Measurements from ENCODE around the gene TTLL13. TPM values are rescaled to one million over a fixed set of nuclear protein-coding genes. Genes with fewer than 3 reads are reported as not detected.

TTLL13 gene
- total RNA-seq, 1 experiment from 2014 or later: 1.0 TPM

GRCh38 chr15:90249203-90249863 lies at the start of gene TTLL13 (continued):
- TF ChIP-seq, protein P1, sequence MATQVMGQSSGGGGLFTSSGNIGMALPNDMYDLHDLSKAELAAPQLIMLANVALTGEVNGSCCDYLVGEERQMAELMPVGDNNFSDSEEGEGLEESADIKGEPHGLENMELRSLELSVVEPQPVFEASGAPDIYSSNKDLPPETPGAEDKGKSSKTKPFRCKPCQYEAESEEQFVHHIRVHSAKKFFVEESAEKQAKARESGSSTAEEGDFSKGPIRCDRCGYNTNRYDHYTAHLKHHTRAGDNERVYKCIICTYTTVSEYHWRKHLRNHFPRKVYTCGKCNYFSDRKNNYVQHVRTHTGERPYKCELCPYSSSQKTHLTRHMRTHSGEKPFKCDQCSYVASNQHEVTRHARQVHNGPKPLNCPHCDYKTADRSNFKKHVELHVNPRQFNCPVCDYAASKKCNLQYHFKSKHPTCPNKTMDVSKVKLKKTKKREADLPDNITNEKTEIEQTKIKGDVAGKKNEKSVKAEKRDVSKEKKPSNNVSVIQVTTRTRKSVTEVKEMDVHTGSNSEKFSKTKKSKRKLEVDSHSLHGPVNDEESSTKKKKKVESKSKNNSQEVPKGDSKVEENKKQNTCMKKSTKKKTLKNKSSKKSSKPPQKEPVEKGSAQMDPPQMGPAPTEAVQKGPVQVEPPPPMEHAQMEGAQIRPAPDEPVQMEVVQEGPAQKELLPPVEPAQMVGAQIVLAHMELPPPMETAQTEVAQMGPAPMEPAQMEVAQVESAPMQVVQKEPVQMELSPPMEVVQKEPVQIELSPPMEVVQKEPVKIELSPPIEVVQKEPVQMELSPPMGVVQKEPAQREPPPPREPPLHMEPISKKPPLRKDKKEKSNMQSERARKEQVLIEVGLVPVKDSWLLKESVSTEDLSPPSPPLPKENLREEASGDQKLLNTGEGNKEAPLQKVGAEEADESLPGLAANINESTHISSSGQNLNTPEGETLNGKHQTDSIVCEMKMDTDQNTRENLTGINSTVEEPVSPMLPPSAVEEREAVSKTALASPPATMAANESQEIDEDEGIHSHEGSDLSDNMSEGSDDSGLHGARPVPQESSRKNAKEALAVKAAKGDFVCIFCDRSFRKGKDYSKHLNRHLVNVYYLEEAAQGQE (IDR thresholded peaks at IDR 0.05; ENCODE audit: low read depth): no peak
- TF ChIP-seq SRF (IDR thresholded peaks at IDR 0.05; ENCODE audit: low read depth): no peak
- TF ChIP-seq ELF1 (IDR thresholded peaks at IDR 0.05; ENCODE audit: borderline replicate concordance, low read depth): no peak
- TF ChIP-seq ZNF274 (IDR thresholded peaks at IDR 0.05; ENCODE audit: low read depth, low read length): no peak
- TF ChIP-seq SP1 (IDR thresholded peaks at IDR 0.05; ENCODE audit: low read depth): 0 out of 2 replicates have a peak, but pooled peaks have one; percentile 36

GRCh38 chr15:90200534-90201129 lies 48.7 kb upstream of the TTLL13 start:
- ATAC-seq (no peak), DNase-seq (ENCODE audit: low read depth, low spot score) (no peak)
- Histone ChIP-seq H4K20me1 (ENCODE audit: insufficient read depth) (no peaks in the 10 kb centered on the region), H3K9ac (ENCODE audit: low read length) (peak overlapping the region; percentile 89), H3K79me2 (ENCODE audit: insufficient read depth, low read length) (peaks cover 42% of the 10 kb centered on the region), H3K9me3 (ENCODE audit: control insufficient read depth in 1 of 2, insufficient read depth in 1 of 2, low read depth in 1 of 2, low read length in 2 of 2) (no peaks in the 10 kb centered on the region), H3K9me2 (ENCODE audit: insufficient read depth) (no peaks in the 10 kb centered on the region), H3K27ac (ENCODE audit: low read depth, low read length) (peak overlapping the region; percentile 82; the same call in 1 of the 2 replicates), H3K4me1 (ENCODE audit: control insufficient read depth in 1 of 2, insufficient read depth in 2 of 2, low read length in 2 of 2) (peaks cover 18 to 53% of the 10 kb centered on the region in 2 experiments; a peak in 3 of 4 replicates), H3K4me2 (ENCODE audit: low read length) (peak overlapping the region; percentile 94), H3K27me3 (ENCODE audit: insufficient read depth, low read length) (no peaks in the 10 kb centered on the region), H3K4me3 (replicated peaks in 1 of 2; ENCODE audit: low read depth in 1 of 2, low read length in 2 of 2) (peak overlapping the region; percentile 84 to 97), H3K36me3 (ENCODE audit: control insufficient read depth in 1 of 2, insufficient read depth in 2 of 2, low read length in 2 of 2) (peaks cover under 1 to 12% of the 10 kb centered on the region in 2 experiments; a peak in 3 of 4 replicates), H2AFZ (ENCODE audit: low read depth, low read length, poor library complexity, severe bottlenecking) (no peak overlapping the region)
- ChIA-PET POLR2A (interaction anchor here (0.6 to 1.6 kb wide), 5 partner anchors 9 to 34 kb away, joined by 3 to 7 read pairs (median 3); no protein-coding TSS in a partner anchor), RAD21 (ENCODE audit: low non-redundant PET in 1 of 2, low total read pairs in 2 of 2, uncharacterized antibody in 2 of 2, unreplicated experiment in 2 of 2) (no interaction called here), CTCF (interaction anchor here (0.6 to 1.8 kb wide), 6 partner anchors 8 to 87 kb away, joined by 3 to 4 read pairs (median 3); no protein-coding TSS in a partner anchor)
- intact Hi-C loops (cut with micrococcal nuclease): loop anchor here (2.0 kb wide), 1 partner anchor 16 kb away; no protein-coding TSS in a partner anchor
- BruUV-seq (replicated peaks): TSS peak; percentile 45
- TF ChIP-seq FOSL1 (IDR thresholded peaks at IDR 0.05; ENCODE audit: low read depth) (no peak), EZH2 (IDR thresholded peaks at IDR 0.05) (no peak), CEBPB (IDR thresholded peaks at IDR 0.05; ENCODE audit: low read depth) (no peak), ZBTB33 (IDR thresholded peaks at IDR 0.05; ENCODE audit: extremely low read depth, insufficient replicate concordance, low read length) (no peak), ZNF274 (IDR thresholded peaks at IDR 0.05; ENCODE audit: low read depth, low read length) (no peak), ELF1 (IDR thresholded peaks at IDR 0.05; ENCODE audit: borderline replicate concordance, low read depth) (no peak), POLR2A (IDR thresholded peaks at IDR 0.05; ENCODE audit: borderline replicate concordance, extremely low read depth, insufficient read depth, insufficient read length) (no peak), TCF7L2 (IDR thresholded peaks at IDR 0.05; ENCODE audit: borderline replicate concordance, extremely low read depth, insufficient read depth, insufficient read length) (no peak), CBX3 (IDR thresholded peaks at IDR 0.05; ENCODE audit: low read depth) (no peak), ATF3 (IDR thresholded peaks at IDR 0.05) (no peak), MAX (IDR thresholded peaks at IDR 0.05) (no peak), SIN3A (IDR thresholded peaks at IDR 0.05; ENCODE audit: low read depth) (no peak), SRF (IDR thresholded peaks at IDR 0.05; ENCODE audit: low read depth) (no peak), YY1 (IDR thresholded peaks at IDR 0.05; ENCODE audit: extremely low read depth, insufficient replicate concordance, low read depth, low read length) (no peak), RAD21 (IDR thresholded peaks at IDR 0.05; ENCODE audit: low read depth) (no peak), EGR1 (IDR thresholded peaks at IDR 0.05; ENCODE audit: low read depth) (no peak), ZFX (IDR thresholded peaks at IDR 0.05) (no peak)
